Keratinocyte (primary cell): ENCODE measurements around the gene SRD5A2.

Experiments used
- EZH2 ChIP-seq: IDR thresholded peaks from one replicate; pipeline ENCODE4 v1.6.1; 2012; ENCODE audit warnings: inconsistent platforms, mild to moderate bottlenecking, low read length, moderate library complexity
- TF ChIP-seq, protein P1 (sequence below), 3 experiments: IDR thresholded peaks in 1 of 3; conservative IDR thresholded peaks in 1 of 3; optimal IDR thresholded peaks in 1 of 3; 2 replicates in 2 of 3; 3 replicates in 1 of 3; pipeline versions ENCODE3 to v1.5.1; 2011; ENCODE audit warnings: low read length in 3 of 3, mild to moderate bottlenecking in 3 of 3, moderate library complexity in 2 of 3, control low read depth in 1 of 3, inconsistent platforms in 1 of 3; ENCODE audit not compliant: insufficient read depth in 2 of 3; ENCODE audit errors: extremely low read depth in 1 of 3

GRCh38 chr2:31580321-31581117, at the start of gene SRD5A2:
- TF ChIP-seq, protein P1, sequence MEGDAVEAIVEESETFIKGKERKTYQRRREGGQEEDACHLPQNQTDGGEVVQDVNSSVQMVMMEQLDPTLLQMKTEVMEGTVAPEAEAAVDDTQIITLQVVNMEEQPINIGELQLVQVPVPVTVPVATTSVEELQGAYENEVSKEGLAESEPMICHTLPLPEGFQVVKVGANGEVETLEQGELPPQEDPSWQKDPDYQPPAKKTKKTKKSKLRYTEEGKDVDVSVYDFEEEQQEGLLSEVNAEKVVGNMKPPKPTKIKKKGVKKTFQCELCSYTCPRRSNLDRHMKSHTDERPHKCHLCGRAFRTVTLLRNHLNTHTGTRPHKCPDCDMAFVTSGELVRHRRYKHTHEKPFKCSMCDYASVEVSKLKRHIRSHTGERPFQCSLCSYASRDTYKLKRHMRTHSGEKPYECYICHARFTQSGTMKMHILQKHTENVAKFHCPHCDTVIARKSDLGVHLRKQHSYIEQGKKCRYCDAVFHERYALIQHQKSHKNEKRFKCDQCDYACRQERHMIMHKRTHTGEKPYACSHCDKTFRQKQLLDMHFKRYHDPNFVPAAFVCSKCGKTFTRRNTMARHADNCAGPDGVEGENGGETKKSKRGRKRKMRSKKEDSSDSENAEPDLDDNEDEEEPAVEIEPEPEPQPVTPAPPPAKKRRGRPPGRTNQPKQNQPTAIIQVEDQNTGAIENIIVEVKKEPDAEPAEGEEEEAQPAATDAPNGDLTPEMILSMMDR (optimal IDR thresholded peaks at IDR 0.05 in 1 of 3, IDR thresholded peaks at IDR 0.05 in 1 of 3, conservative IDR thresholded peaks at IDR 0.05 in 1 of 3; ENCODE audit: extremely low read depth in 1 of 3, insufficient read depth in 2 of 3, low read length in 3 of 3) = no peak
- TF ChIP-seq EZH2 = peak; percentile 85
